Endothelial cell of umbilical vein (primary cell): ENCODE results near the gene SLC5A1. TPM values are rescaled to one million over a fixed set of nuclear protein-coding genes. Genes with fewer than 3 reads are reported as not detected.

Experiments
- BruUV-seq: library from RNA; stranded (reverse); fragments of 400-500 nt; replicated peaks from 2 replicates; lab custom pipeline; 2021; lab: Mats Ljungman, UMichigan
- CTCF ChIA-PET: fragments of 300-600, 350-600 bp; sonication (Branson Sonifier 250); formaldehyde crosslinking; loops from one replicate; lab custom pipeline; 2021; ENCODE audit warnings: antibody characterized with exemption, inconsistent platforms; lab: Charles Lee
- POLR2A ChIA-PET: fragments of 300-600, 350-600 bp; sonication (Branson Sonifier 250); formaldehyde crosslinking; loops from one replicate; lab custom pipeline; 2021; ENCODE audit warnings: antibody characterized with exemption, inconsistent platforms; lab: Charles Lee
- DNase-seq: peaks from one replicate; pipeline ENCODE4 v3.0.0-alpha.2; 2011; ENCODE audit warnings: low read depth, low spot score
- FAIRE-seq: peaks from 2 replicates; lab custom pipeline; 2011; peaks lifted over from hg19 to GRCh38; lab: Jason Lieb, UNC
- H2AFZ ChIP-seq: 2 replicates; pipeline ENCODE4 v1.6.0; 2012; ENCODE audit warnings: low read depth, low read length, control low read depth, inconsistent platforms
- H3K27ac ChIP-seq: 2 replicates; pipeline ENCODE4 v1.5.1; 2011; ENCODE audit warnings: low read depth, mild to moderate bottlenecking, control low read depth, low read length, moderate library complexity; ENCODE audit not compliant: insufficient read depth
- H3K27me3 ChIP-seq, 2 experiments: 2 replicates each; pipeline versions ENCODE4 v1.6.0 to v1.6.1; 2011; ENCODE audit warnings: low read length in 2 of 2, mixed read lengths in 1 of 2; ENCODE audit not compliant: control insufficient read depth in 2 of 2, insufficient read depth in 2 of 2
- H3K36me3 ChIP-seq, 2 experiments: 2 replicates in 1 of 2; 3 replicates in 1 of 2; pipeline ENCODE4 v1.5.1; 2011; ENCODE audit warnings: low read length in 2 of 2, mild to moderate bottlenecking in 1 of 2, moderate library complexity in 1 of 2; ENCODE audit not compliant: control insufficient read depth in 2 of 2, insufficient read depth in 2 of 2; ENCODE audit errors: extremely low read depth in 1 of 2
- H3K4me1 ChIP-seq: 3 replicates; pipeline ENCODE4 v1.5.1; 2011; ENCODE audit warnings: mild to moderate bottlenecking, low read length; ENCODE audit not compliant: control insufficient read depth, insufficient read depth; ENCODE audit errors: extremely low read depth
- H3K4me2 ChIP-seq: 2 replicates; pipeline ENCODE4 v1.6.1; 2011; ENCODE audit warnings: low read length, control low read depth, mixed read lengths; ENCODE audit not compliant: insufficient read depth
- H3K4me3 ChIP-seq, 3 experiments: fragments of 200-600 bp in 1 of 3; sonication (generic), shearing (Covaris generic) in 1 of 3; replicated peaks in 1 of 3; 2 replicates each; pipeline ENCODE4 v1.5.1; 2011 to 2016; ENCODE audit warnings: control low read depth in 3 of 3, low read length in 3 of 3, mild to moderate bottlenecking in 2 of 3, inconsistent platforms in 1 of 3, low read depth in 1 of 3, moderate library complexity in 1 of 3; ENCODE audit not compliant: insufficient read depth in 1 of 3
- H3K79me2 ChIP-seq: 2 replicates; pipeline ENCODE4 v1.6.0; 2012; ENCODE audit warnings: low read length, inconsistent platforms; ENCODE audit not compliant: control insufficient read depth, insufficient read depth
- H3K9ac ChIP-seq: replicated peaks from 2 replicates; pipeline ENCODE3; 2011; ENCODE audit warnings: low read length, control low read depth; ENCODE audit not compliant: insufficient read depth; ENCODE audit errors: extremely low read depth
- H3K9me1 ChIP-seq: replicated peaks from 3 replicates; pipeline ENCODE4 v1.6.0; 2011; ENCODE audit warnings: mild to moderate bottlenecking, low read length; ENCODE audit not compliant: control insufficient read depth, insufficient read depth; ENCODE audit errors: extremely low read depth
- H3K9me3 ChIP-seq: replicated peaks from 2 replicates; pipeline ENCODE4 v1.5.1; 2012; ENCODE audit warnings: low read length, inconsistent platforms; ENCODE audit not compliant: control insufficient read depth, insufficient read depth
- H4K20me1 ChIP-seq: replicated peaks from 2 replicates; pipeline ENCODE3; 2011; ENCODE audit warnings: mild to moderate bottlenecking, low read length; ENCODE audit not compliant: control insufficient read depth, insufficient read depth; ENCODE audit errors: extremely low read depth
- CTCF ChIP-seq, 2 donors: IDR thresholded peaks; 1 replicate in 1 of 2; 2 replicates in 1 of 2; pipeline ENCODE4 v1.5.1; 2011; ENCODE audit warnings: low read length in 2 of 2, mild to moderate bottlenecking in 2 of 2, moderate library complexity in 2 of 2, control low read depth in 1 of 2, inconsistent platforms in 1 of 2, low read depth in 1 of 2; ENCODE audit not compliant: insufficient read depth in 1 of 2; ENCODE audit errors: extremely low read depth in 1 of 2
- EZH2 ChIP-seq: IDR thresholded peaks from 2 replicates; pipeline ENCODE4 v1.6.1; 2012; ENCODE audit warnings: borderline replicate concordance, low read depth, mild to moderate bottlenecking, moderate library complexity, low read length, inconsistent platforms; ENCODE audit not compliant: severe bottlenecking
- FOS ChIP-seq: IDR thresholded peaks from 2 replicates; pipeline ENCODE4 v1.6.1; 2011; ENCODE audit warnings: mild to moderate bottlenecking, low read length, moderate library complexity, borderline replicate concordance; ENCODE audit not compliant: insufficient read depth
- GATA2 ChIP-seq: IDR thresholded peaks from 2 replicates; pipeline ENCODE4 v1.7.0; 2011; ENCODE audit warnings: low read depth, mild to moderate bottlenecking, moderate library complexity, mixed read lengths, low read length; ENCODE audit not compliant: insufficient read length, insufficient read depth
- JUN ChIP-seq: IDR thresholded peaks from 2 replicates; pipeline ENCODE4 v1.6.1; 2011; ENCODE audit warnings: borderline replicate concordance, low read depth; ENCODE audit not compliant: insufficient read length, insufficient read depth
- MYC ChIP-seq: IDR thresholded peaks from one replicate; pipeline ENCODE4 v1.6.1; 2011; ENCODE audit warnings: mild to moderate bottlenecking, low read depth, low read length
- POLR2A ChIP-seq: IDR thresholded peaks from 2 replicates; pipeline ENCODE4 v1.6.1; 2012; ENCODE audit warnings: low read depth, mild to moderate bottlenecking, control low read depth, low read length
- POLR2AphosphoS5 ChIP-seq: IDR thresholded peaks from 2 replicates; pipeline ENCODE4 v1.6.1; 2012; ENCODE audit warnings: low read depth, mild to moderate bottlenecking, control low read depth, low read length, moderate library complexity; ENCODE audit not compliant: insufficient read depth
- dilution Hi-C: fragments of 300-500 bp; cut with MboI; formaldehyde crosslinking; loops from one replicate; pipeline ENCODE4 v1.15.0; 2019; ENCODE audit warnings: low sequenced_read_pairs; ENCODE audit not compliant: extremely low pct_ligation_motif_present
- intact Hi-C: fragments of 100-400 bp; cut with micrococcal nuclease; formaldehyde crosslinking; loops from one replicate; pipeline ENCODE4 v1.10.0; 2022
- polyA plus RNA-seq, 4 experiments: library from polyadenylated mRNA; depleted of rRNA in 3 of 4; stranded (reverse) in 3 of 4; unstranded in 1 of 4; fragments of >200 nt; gene quantifications; 2 replicates each; pipeline versions ENCODE4 v1.2.1 to v1.2.3, GENCODE V29; 2011 to 2012; ENCODE audit warnings: missing spikeins in 1 of 4
- total RNA-seq: library from RNA; stranded (reverse); gene quantifications from 2 replicates; pipeline ENCODE4 v1.2.3, GENCODE V29; 2021
- TF ChIP-seq, protein P1 (sequence below): IDR thresholded peaks from 2 replicates; pipeline ENCODE4 v1.6.1; 2011; ENCODE audit not compliant: insufficient read depth, insufficient read length

Gene SLC5A1
- total and polyA plus RNA-seq, 2 donors (not counting 3 experiments of a cell fraction or from before 2014, with no cell fraction given): not detected

GRCh38 chr22:32103658-32104315 lies 60.7 kb downstream of the SLC5A1 start:
- dilution Hi-C loops: no loop called here
- no peak overlapping the region for H2AFZ ChIP-seq
- ChIA-PET POLR2A (no interaction called here), CTCF (interaction anchor here (0.7 to 3.7 kb wide), 6 partner anchors 9 to 415 kb away, joined by 3 to 43 read pairs (median 4); no protein-coding TSS in a partner anchor)
- FAIRE-seq (no peak), DNase-seq (no peak)
- H3K4me3 ChIP-seq: no peak overlapping the region
- H3K36me3 ChIP-seq: no peaks in the 10 kb centered on the region
- TF ChIP-seq EZH2 (no peak), CTCF (IDR thresholded peaks at IDR 0.05; ENCODE audit: extremely low read depth in 1 of 2, insufficient read depth in 1 of 2, low read depth in 1 of 2, low read length in 2 of 2) (peak in 1 of 2 donors; percentile 5), POLR2A (no peak)
- no peaks in the 10 kb centered on the region for H3K79me2 ChIP-seq
- intact Hi-C loops: loop anchor here (1.0 to 5.0 kb wide), 2 partner anchors 163 to 274 kb away; no protein-coding TSS in a partner anchor
- no peak overlapping the region for H3K4me2 ChIP-seq
- BruUV-seq: no TSS peak
- no peaks in the 10 kb centered on the region for H3K9me1 ChIP-seq
- H4K20me1 ChIP-seq: peaks cover 2% of the 10 kb centered on the region
- H3K4me1 ChIP-seq: no peaks in the 10 kb centered on the region
- H3K27me3 ChIP-seq: peaks cover 2 to 5% of the 10 kb centered on the region in 2 experiments
- no peak overlapping the region for H3K9ac ChIP-seq
- no peak overlapping the region for H3K27ac ChIP-seq
- no peaks in the 10 kb centered on the region for H3K9me3 ChIP-seq

- dilution Hi-C loops: no loop called here
- no peak overlapping the region for H2AFZ ChIP-seq
- no peaks in the 10 kb centered on the region for H3K36me3 ChIP-seq
- no peak overlapping the region for H3K9ac ChIP-seq
- no peak overlapping the region for H3K27ac ChIP-seq
- intact Hi-C loops: no loop called here
- H3K9me3 ChIP-seq: no peaks in the 10 kb centered on the region
- DNase-seq: no peak
- H3K4me3 ChIP-seq: no peak overlapping the region
- H3K79me2 ChIP-seq: no peaks in the 10 kb centered on the region
- TF ChIP-seq GATA2: no peak
- no peak for TF ChIP-seq FOS
- no peak for TF ChIP-seq EZH2
- TF ChIP-seq POLR2A: no peak
- TF ChIP-seq POLR2AphosphoS5: no peak
- TF ChIP-seq MYC: no peak
- no peak for TF ChIP-seq CTCF (IDR thresholded peaks at IDR 0.05; ENCODE audit: extremely low read depth in 1 of 2, insufficient read depth in 1 of 2, low read depth in 1 of 2, low read length in 2 of 2)
- TF ChIP-seq JUN: no peak
- TF ChIP-seq, protein P1, sequence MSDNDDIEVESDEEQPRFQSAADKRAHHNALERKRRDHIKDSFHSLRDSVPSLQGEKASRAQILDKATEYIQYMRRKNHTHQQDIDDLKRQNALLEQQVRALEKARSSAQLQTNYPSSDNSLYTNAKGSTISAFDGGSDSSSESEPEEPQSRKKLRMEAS: no peak
- no peaks in the 10 kb centered on the region for H4K20me1 ChIP-seq
- H3K9me1 ChIP-seq: no peaks in the 10 kb centered on the region
- ChIA-PET POLR2A (no interaction called here), CTCF (interaction anchor here (3.7 kb wide), 1 partner anchor 160 kb away, joined by 43 read pairs; no protein-coding TSS in a partner anchor)
- H3K4me1 ChIP-seq: no peaks in the 10 kb centered on the region
- BruUV-seq: no TSS peak
- H3K4me2 ChIP-seq: no peak overlapping the region
- H3K27me3 ChIP-seq: no peaks in the 10 kb centered on the region
- no peak for FAIRE-seq
Observed at GRCh38 chr22:32106930-32107329, 63.9 kb downstream of the SLC5A1 start.
